C4-2B (cell line): Measurements from ENCODE around the gene SMARCA1.
"Not testable (repeated sequence)": the region's sequence is repeated elsewhere in the genome, so short reads cannot be mapped to it uniquely, and the experiment has no call there.

Source experiments
- H3K27ac ChIP-seq: fragments of 450-650 bp; 2 replicates; pipeline ENCODE4 v1.5.1; 2017
- ZFX ChIP-seq: fragments of 450-650 bp; IDR thresholded peaks from 2 replicates; pipeline ENCODE4 v1.6.1; 2017
- TF ChIP-seq, protein P1 (sequence below): fragments of 450-650 bp; conservative IDR thresholded peaks from 2 replicates; pipeline ENCODE4 v1.5.1; 2017; ENCODE audit warnings: mild to moderate bottlenecking

The SMARCA1 gene, protein sequence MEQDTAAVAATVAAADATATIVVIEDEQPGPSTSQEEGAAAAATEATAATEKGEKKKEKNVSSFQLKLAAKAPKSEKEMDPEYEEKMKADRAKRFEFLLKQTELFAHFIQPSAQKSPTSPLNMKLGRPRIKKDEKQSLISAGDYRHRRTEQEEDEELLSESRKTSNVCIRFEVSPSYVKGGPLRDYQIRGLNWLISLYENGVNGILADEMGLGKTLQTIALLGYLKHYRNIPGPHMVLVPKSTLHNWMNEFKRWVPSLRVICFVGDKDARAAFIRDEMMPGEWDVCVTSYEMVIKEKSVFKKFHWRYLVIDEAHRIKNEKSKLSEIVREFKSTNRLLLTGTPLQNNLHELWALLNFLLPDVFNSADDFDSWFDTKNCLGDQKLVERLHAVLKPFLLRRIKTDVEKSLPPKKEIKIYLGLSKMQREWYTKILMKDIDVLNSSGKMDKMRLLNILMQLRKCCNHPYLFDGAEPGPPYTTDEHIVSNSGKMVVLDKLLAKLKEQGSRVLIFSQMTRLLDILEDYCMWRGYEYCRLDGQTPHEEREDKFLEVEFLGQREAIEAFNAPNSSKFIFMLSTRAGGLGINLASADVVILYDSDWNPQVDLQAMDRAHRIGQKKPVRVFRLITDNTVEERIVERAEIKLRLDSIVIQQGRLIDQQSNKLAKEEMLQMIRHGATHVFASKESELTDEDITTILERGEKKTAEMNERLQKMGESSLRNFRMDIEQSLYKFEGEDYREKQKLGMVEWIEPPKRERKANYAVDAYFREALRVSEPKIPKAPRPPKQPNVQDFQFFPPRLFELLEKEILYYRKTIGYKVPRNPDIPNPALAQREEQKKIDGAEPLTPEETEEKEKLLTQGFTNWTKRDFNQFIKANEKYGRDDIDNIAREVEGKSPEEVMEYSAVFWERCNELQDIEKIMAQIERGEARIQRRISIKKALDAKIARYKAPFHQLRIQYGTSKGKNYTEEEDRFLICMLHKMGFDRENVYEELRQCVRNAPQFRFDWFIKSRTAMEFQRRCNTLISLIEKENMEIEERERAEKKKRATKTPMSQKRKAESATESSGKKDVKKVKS

DNA sequence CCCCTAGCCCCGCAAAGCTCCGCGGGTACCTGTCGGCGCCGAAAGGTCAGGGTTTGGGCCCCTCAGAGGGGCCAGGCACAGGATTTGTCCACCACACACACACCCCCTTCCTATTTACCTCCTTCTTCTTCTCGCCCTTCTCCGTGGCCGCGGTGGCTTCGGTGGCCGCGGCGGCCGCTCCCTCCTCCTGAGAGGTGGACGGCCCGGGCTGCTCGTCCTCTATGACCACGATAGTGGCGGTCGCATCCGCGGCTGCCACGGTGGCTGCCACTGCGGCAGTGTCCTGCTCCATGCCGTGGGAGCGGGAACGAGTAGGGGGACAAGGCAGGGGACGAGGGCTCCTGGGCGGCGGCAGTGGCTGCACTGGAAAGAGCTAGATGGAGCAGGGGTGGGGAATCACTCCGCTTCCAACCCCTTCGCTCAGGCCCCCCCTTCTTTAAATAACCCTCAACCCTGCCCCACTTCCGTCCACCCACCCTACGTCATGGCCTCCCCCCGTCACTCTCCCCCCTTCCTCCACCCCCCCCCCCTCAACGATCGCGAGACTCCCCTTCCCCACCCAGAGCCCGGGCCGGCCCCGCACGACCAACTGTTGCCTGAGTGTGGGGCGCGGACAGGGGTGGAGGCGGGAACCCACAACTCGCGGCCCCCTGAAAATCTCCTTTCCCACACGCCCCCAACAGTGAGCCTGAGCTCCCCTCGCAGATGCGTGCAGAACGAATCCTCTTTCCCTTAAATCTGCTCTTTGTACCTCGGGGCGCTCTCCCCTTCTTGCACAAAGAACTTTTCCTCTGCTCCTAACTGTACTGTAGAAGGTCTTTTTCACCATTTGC, at the start of gene SMARCA1:
Gene SMARCA1 (minus strand): TSS at position 412 of the 833 bp plus-strand sequence. CDS start 120 bp downstream, at position 292.
- H3K27ac ChIP-seq = peak within 1 kb of the TSS; percentile 75
- TF ChIP-seq, protein P1, sequence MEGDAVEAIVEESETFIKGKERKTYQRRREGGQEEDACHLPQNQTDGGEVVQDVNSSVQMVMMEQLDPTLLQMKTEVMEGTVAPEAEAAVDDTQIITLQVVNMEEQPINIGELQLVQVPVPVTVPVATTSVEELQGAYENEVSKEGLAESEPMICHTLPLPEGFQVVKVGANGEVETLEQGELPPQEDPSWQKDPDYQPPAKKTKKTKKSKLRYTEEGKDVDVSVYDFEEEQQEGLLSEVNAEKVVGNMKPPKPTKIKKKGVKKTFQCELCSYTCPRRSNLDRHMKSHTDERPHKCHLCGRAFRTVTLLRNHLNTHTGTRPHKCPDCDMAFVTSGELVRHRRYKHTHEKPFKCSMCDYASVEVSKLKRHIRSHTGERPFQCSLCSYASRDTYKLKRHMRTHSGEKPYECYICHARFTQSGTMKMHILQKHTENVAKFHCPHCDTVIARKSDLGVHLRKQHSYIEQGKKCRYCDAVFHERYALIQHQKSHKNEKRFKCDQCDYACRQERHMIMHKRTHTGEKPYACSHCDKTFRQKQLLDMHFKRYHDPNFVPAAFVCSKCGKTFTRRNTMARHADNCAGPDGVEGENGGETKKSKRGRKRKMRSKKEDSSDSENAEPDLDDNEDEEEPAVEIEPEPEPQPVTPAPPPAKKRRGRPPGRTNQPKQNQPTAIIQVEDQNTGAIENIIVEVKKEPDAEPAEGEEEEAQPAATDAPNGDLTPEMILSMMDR = no peak
- no peak for TF ChIP-seq ZFX

DNA sequence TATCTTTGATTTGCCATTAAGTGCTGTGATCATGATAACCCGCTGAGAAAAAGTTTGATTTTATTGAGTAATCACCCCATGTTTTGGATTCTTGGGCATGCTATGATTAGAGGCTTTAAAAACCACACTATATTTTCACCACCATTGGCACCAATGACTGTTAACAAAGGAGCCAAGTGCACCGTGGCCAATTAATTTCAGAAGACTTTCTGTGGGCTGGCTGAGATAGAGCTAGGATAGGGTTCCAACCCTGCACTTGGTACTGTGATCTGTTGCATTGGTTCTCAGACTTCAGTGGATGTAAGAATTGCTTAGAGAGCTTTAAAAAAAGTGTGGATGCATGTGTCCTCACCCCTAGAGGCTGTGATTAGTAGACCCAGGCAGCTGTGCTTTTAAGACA, 49.1 kb upstream of the SMARCA1 start:
- TF ChIP-seq ZFX = no peak
- H3K27ac ChIP-seq = no peak overlapping the region

DNA sequence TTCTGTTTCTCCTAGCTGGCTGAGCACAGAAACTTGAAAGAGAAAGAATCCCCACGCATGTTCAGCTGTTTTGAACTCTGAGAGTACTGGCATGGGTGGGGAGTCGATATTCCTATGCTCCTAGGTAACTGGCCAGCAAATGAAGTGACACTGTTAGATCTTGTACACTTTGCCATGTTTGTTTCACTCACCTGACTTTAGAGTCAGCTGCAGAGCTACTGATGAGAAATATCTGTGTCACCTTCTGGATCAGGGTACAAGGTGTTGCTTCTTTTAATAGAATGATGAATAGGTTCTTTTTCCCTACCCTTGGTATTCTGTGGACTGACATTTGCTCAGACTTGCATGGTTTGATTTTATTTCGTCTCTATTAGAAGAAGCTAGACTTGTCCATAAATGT, 45.1 kb upstream of the SMARCA1 start:
- TF ChIP-seq, protein P1 = no peak
- no peak for TF ChIP-seq ZFX
- no peak overlapping the region for H3K27ac ChIP-seq

DNA sequence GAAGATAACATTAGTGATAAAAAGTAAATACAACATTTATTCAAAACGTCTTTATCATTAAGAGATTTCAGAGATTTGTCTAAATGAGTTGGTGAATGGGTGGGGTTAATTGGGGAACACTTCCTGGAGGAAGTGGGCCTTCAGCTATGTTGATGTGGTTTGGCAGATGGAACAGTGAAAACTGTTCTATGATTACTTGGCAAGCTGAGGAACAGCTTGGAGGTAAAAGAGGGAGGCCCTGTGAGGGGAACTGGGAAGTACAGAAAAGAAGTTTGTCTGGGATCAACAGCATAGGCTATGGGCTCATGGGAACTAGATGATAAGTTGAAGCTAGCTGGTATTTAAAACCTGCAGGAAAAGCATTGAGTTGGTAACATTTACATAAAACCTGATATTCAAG, 42.8 kb upstream of the SMARCA1 start:
- no peak for TF ChIP-seq ZFX
- TF ChIP-seq, protein P1 = no peak
- no peak overlapping the region for H3K27ac ChIP-seq

DNA sequence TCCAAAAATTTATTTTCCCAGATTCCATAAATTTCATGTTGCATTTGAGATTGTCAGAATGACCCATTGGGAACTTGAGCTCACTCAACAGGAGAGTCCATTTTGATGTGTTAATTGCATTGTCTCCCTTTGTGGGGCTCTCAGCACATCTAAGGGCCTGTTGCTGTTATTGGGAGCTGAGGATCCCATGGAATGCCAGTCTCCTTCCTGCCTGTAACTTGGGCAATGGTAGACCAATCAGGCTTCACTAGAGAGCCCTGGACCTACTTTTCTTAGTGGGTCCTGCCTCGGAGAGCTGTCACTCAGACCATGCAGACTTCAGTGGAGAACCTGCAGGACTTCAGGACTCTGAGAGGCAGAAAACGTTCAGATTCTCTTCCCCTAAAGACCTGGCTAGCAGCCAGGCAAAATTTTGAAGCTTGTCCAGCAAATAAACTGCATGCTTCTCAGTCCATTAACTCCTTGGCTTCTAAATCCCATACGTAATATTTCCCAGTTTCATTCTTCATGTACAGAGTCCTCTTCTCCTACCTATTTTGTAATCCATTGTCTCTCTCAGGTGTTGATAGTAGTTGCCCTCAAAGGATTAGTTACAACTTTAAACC, 41.9 kb upstream of the SMARCA1 start:
- TF ChIP-seq, protein P1 = no peak
- no peak for TF ChIP-seq ZFX
- no peak overlapping the region for H3K27ac ChIP-seq

DNA sequence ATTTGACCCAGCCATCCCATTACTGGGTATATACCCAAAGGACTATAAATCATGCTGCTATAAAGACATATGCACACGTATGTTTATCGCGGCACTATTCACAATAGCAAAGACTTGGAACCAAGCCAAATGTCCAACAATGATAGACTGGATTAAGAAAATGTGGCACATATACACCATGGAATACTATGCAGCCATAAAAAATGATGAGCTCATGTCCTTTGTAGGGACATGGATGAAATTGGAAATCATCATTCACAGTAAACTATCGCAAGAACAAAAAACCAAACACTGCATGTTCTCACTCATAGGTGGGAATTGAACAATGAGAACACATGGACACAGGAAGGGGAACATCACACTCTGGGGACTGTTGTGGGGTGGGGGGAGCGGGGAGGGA, 41.1 kb upstream of the SMARCA1 start:
- not testable (repeated sequence) for H3K27ac ChIP-seq

DNA sequence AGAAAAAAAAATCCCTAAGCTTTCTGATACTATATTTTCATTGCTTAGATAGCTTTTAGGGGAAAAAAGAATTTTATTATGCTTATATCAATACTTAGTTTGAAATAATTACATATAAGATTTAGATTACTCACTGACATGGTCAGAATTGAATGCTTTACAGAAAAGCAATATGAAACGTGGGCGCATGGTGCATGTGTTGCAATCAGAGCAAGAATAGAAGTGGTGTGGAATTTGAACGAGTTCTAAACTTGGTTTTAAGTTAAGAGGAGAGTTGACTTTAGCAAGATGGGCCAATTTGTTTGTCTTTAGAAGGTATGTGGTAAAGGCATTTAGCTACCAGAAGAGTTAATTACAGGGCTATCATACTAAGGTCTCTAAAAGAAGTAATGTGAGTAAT, 38.2 kb upstream of the SMARCA1 start:
- no peak overlapping the region for H3K27ac ChIP-seq
- no peak for TF ChIP-seq ZFX
- TF ChIP-seq, protein P1 = no peak
